Dermis blood vessel endothelial cell (primary cell): ENCODE results near the gene EEF1G. TPM values are rescaled to one million over a fixed set of nuclear protein-coding genes. Genes with fewer than 3 reads are reported as not detected.
"Not testable (repeated sequence)": the region's sequence is repeated elsewhere in the genome, so short reads cannot be mapped to it uniquely, and the experiment has no call there.

Experiments
- DNase-seq: peaks from one replicate; pipeline ENCODE4 v3.0.0; 2010
- total RNA-seq: library from RNA; depleted of rRNA; stranded (reverse); fragments of >200 nt; gene quantifications from 2 replicates; pipeline ENCODE4 v1.2.3, GENCODE V29; 2014

The EEF1G gene
- total RNA-seq, 1 donor from 2014 or later = 1,561 TPM

GRCh38 chr11:62602141-62603071, 28.7 kb upstream of the EEF1G start:
- DNase-seq = peak; percentile 65

- DNase-seq = peak; percentile 98
Measured at GRCh38 chr11:62601372-62602140, 27.9 kb upstream of the EEF1G start, which contains the start of gene MTA2. Gene MTA2, minus strand, starts transcription at chr11:62601865. Its CDS starts 415 bp downstream, at chr11:62601450.

GRCh38 chr11:62601122-62601371, 27.4 kb upstream of the EEF1G start:
- DNase-seq = peak; percentile 61

GRCh38 chr11:62600367-62601121, 26.9 kb upstream of the EEF1G start:
- peak; percentile 23 for DNase-seq

- no peak for DNase-seq
Measured at GRCh38 chr11:62599901-62600300, 26.2 kb upstream of the EEF1G start.

GRCh38 chr11:62599069-62599696, 25.5 kb upstream of the EEF1G start:
- DNase-seq = peak; percentile 99

- DNase-seq = no peak
Measured at GRCh38 chr11:62595124-62595523, 21.4 kb upstream of the EEF1G start.

GRCh38 chr11:62593434-62594044, 19.8 kb upstream of the EEF1G start:
- peak; percentile 88 for DNase-seq

- no peak for DNase-seq
Measured at GRCh38 chr11:62592989-62593421, 19.3 kb upstream of the EEF1G start.

GRCh38 chr11:62592146-62592815, 18.6 kb upstream of the EEF1G start:
- no peak for DNase-seq

GRCh38 chr11:62591448-62592145, 17.9 kb upstream of the EEF1G start, which contains the start of gene TUT1:
Gene TUT1, minus strand, starts transcription at chr11:62591523. Its CDS starts 38 bp downstream, at chr11:62591485.
- peak; percentile 100 for DNase-seq

GRCh38 chr11:62588966-62589637, 15.4 kb upstream of the EEF1G start:
- peak; percentile 67 for DNase-seq

GRCh38 chr11:62585356-62585755, 11.7 kb upstream of the EEF1G start:
- DNase-seq = not testable (repeated sequence)

GRCh38 chr11:62581735-62582134, 8.0 kb upstream of the EEF1G start:
- not testable (repeated sequence) for DNase-seq

- DNase-seq = no peak
Measured at GRCh38 chr11:62580959-62581715, 7.4 kb upstream of the EEF1G start.

GRCh38 chr11:62579252-62579651, 5.6 kb upstream of the EEF1G start:
- no peak for DNase-seq

GRCh38 chr11:62578541-62578940, 4.8 kb upstream of the EEF1G start:
- no peak for DNase-seq

GRCh38 chr11:62577046-62577714, 3.5 kb upstream of the EEF1G start:
- peak; percentile 99 for DNase-seq

- no peak for DNase-seq
Measured at GRCh38 chr11:62575837-62576236, 2.1 kb upstream of the EEF1G start.
